GM19238 (cell line): Measurements from ENCODE around the gene CYP2D6.
"Not testable (repeated sequence)": the region's sequence is repeated elsewhere in the genome, so short reads cannot be mapped to it uniquely, and the experiment has no call there.

ENCODE experiments used
- DNase-seq: peaks from one replicate; pipeline ENCODE4 v3.0.0; 2011; ENCODE audit warnings: low spot score; ENCODE audit not compliant: insufficient read length

CYP2D6 gene

DNA sequence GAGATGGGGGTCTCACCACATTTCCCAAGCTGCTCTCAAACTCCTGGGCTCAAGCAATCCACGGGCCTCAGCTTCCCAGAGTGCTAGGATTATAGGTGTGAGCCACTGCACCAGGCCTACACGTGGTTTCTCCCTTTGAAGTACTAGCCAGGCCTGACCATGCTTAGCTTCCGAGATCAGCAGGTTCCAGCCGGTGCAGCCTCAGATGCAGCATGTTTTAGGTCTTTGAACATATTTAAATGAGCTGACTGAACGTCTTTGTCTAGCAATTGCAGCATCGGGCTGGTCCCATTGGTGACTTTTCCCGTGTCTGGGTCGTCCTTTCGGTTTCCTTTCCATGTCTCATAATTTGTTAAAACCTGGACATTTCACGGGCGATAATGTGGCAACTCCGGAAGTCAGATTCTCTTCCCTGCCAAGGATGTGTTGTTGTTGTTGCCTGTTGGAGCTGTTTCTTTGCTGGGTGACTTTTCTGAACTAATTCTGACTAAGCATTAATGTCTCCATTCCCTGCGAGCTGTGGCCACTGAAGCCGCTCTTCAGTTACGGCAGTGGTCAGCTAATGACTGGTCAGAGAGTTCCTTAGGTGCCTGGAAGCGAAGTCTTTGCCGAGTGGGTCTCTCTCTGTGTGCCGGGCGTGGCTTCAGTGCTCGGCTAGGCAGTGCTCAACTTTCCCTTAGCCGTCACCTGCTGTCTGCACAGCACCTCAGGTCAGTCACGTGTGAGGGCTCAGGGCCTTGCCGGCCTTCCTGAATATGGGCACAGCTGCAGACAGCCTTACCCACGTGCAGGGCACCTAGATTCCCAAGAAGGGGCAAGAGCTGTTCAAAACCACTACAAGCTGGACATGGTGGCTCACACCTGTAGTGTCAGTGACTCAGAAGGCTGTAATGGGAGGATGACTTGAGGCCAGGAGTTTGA, 3.8 kb upstream of the CYP2D6 start:
- DNase-seq, result no peak

DNA sequence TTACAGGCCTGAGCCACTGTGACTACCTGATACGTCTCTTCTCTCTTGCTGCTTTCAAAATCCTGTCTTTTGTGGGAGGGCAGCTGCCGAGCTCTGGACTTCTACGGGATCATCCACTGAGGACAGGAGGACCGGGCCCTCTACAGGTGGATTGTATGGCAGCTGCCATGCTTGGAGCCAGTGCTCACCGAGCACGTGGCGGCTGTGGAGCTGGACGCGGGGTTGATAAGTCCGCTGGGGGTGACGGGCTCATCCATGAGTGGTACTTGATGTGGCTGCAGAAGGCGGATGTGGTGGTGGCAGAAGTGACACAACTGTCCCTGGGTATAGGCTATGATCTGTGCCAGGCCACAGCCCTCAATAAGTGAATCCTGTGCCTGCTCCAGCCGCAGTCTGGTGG, 1.8 kb upstream of the CYP2D6 start:
- DNase-seq, result no peak

DNA sequence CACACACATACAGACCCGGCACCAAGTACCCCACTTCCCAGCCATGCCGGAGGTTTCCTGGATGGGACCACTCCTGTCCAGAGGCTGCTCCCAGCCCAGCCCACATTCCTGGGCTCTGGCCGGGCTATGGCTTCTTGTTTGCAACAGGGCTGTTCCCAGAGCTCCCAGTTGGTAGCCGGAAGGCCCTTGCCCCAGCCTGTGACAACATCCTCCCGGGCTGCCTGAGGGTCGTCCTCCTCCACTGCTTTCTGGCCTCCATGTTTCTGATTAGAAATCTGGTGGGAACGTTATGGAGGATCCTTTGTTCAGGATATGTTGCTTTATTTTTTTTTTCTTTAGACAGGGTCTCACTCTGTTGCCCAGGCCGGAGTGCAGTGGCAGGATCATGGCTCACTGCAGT, 952 bp upstream of the CYP2D6 start:
- no peak for DNase-seq

DNA sequence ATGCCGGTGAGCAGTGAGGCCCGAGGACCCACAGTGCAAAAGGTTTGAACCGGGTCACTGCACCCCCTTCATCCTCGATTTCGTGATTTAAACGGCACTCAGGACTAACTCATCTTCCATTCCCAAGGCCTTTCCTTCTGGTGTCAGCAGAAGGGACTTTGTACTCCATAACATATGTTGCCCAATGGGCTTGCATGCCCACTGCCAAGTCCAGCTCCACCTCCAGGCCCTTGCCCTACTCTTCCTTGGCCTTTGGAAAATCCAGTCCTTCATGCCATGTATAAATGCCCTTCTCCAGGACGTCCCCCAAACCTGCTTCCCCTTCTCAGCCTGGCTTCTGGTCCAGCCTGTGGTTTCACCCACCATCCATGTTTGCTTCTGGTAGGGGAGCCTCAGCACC, 428 bp downstream of the CYP2D6 start:
- not testable (repeated sequence) for DNase-seq

DNA sequence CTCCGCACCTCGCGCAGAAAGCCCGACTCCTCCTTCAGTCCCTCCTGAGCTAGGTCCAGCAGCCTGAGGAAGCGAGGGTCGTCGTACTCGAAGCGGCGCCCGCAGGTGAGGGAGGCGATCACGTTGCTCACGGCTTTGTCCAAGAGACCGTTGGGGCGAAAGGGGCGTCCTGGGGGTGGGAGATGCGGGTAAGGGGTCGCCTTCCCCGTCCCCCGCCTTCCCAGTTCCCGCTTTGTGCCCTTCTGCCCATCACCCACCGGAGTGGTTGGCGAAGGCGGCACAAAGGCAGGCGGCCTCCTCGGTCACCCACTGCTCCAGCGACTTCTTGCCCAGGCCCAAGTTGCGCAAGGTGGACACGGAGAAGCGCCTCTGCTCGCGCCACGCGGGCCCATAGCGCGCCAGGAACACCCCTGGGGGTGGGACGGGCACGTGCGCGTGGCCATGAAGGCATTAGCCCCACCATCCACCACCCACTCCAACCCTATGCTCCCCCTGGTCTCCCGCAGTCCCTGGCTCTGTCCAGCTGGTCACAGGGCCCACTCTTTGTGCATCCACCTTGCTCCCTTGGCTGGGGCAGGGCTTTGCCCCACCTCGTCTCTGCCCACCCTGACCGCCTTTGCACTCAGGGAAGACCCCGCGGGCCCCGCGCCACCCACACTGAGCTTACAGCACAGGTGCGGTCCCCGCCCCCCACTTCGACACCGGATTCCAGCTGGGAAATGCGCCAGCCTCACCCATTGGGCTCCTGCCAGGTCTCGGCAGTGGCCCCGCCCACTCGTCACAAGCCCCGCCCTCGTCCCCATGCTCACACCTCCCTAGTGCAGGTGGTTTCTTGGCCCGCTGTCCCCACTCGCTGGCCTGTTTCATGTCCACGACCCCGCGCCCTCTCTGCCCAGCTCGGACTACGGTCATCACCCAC, 1.6 kb downstream of the CYP2D6 start:
- DNase-seq, result not testable (repeated sequence)

DNA sequence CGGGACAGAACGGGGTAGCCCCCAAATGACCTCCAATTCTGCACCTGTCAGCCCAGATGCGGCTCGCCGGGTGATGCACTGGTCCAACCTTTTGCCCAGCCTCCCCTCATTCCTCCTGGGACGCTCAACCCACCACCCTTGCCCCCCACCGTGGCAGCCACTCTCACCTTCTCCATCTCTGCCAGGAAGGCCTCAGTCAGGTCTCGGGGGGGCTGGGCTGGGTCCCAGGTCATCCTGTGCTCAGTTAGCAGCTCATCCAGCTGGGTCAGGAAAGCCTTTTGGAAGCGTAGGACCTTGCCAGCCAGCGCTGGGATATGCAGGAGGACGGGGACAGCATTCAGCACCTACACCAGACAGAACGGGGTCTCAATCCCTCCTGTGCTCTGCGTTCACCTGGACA, 2.6 kb downstream of the CYP2D6 start:
- DNase-seq, result not testable (repeated sequence)

DNA sequence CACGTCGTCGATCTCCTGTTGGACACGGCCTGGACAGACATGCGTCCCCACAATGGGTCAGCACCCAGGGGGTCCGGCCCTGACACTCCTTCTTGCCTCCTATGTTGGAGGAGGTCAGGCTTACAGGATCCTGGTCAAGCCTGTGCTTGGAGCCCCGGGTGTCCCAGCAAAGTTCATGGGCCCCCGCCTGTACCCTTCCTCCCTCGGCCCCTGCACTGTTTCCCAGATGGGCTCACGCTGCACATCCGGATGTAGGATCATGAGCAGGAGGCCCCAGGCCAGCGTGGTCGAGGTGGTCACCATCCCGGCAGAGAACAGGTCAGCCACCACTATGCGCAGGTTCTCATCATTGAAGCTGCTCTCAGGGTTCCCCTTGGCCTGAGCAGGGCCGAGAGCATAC, 3.0 kb downstream of the CYP2D6 start:
- no peak for DNase-seq

DNA sequence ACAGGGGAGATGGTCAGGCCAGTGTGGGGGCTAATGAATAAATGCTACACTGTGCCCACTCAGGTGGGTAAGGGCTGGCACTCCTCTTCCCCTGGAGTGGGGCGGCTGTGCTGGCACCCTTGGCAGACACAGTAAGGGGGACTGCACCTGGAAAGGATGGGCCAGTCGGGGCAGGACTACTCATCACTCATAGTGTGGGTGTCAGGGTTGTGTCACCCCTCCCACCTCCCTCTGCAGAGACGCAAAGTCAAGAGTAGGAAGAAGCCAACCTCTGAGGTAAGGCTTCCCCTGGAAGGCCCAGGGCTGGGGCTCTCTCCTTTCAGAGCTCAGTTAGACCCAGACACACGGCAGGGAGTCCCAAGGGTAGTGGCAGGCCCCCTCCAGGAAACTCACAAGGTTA, 7.1 kb downstream of the CYP2D6 start:
- DNase-seq, result not testable (repeated sequence)

DNA sequence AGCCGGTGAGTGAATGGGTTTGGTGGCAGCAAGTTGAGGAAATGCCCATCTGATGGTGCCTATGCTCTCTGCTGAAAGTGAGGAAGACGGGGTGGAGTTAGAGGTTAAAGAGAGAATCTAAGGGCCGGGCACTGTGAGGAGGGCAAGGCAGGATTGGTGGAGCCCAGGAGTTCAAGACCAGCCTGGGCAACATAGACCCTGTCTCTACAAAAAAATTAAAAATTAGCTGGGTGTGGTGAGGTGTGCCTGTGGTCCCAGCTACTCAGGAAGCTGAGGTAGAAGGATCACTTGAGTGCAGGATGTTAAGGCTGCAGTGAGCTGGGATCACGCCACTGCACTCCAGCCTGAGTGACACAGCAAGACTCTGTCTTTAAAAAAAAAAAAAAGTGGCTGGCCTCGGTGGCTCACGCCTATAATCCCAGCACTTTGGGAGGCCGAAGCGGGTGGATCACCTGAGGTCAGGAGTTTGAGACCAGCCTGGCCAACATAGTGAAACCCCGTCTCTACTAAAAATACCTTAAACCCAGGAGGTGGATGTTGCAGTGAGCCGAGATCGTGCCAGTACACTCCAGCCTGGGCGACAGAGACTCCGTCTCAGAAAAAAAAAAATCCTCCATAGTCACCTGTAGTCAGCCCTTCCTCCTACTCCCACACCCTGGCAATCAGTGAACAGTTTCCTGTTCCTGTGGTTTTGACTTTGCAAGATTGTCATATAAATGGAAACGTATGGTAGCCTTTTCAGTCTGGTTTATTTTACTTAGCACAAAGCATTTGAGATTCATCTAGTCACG, 10.2 kb downstream of the CYP2D6 start:
- peak; percentile 41 for DNase-seq

DNA sequence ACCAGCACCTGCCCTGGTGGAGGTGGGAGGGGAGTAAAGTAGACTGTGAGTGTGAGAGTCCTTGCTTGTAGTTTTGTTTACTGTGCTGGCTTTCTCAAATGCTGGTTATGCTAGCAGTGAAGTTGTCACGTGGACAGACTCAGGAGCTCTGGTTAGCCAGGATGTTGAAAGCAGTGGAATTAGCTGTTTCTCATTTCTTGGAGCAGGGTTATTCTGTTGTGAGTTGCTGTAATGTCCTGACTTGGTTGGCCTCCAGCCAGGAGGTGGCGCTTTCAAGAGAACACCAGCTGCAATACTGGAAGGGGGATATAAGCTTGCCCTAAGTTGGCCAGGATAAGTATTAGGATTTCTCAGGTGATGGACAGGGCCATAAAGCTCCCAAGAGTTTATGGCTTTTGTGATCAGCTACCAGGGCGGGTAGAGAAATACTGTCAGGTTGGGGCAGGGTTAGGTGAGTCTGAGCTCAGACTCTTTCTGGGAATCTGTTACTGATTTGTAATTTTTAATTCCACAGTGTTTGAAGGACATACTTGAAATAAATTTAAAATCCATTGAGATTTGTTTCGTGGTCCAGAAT, 13.7 kb downstream of the CYP2D6 start:
- no peak for DNase-seq

DNA sequence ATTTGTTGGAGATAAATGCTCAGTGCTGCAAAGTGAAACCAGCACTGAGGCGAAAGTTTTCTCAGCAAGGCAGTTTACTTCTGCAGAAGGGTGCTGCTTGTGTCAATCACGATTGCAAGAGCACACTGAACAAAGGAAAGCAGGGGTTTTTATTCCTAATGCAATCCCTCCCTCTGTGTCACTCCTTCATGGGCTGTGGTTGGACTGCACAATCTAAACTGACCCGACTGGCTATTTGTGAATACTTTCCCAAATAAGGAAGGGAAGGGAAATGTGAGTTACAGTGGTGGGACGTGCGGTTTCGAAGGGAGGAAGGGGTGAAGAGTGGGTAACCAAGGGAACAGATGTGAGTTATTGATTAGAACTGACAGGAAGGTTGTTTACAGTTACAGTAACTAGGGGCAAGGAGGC, 15.2 kb downstream of the CYP2D6 start:
- DNase-seq, result not testable (repeated sequence)

DNA sequence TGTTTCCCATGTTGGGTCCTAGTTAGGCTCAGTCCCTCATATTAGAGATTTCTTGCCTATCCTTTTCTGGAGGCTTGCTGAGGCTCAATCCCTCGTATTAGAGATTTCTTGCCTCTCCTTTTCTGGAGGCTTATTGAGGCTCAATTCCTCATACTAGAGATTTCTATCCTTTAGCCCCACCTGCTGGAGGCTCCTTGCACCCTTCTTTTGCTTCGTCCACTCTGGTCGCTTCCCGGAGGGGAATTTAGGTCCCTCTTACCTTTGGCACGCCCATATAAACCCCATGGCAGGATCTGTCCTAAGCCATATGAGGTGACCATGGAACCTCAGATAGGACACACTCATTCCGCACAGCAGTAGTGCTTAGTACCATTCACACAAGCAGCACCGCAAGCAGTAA, 15.9 kb downstream of the CYP2D6 start:
- DNase-seq, result no peak

DNA sequence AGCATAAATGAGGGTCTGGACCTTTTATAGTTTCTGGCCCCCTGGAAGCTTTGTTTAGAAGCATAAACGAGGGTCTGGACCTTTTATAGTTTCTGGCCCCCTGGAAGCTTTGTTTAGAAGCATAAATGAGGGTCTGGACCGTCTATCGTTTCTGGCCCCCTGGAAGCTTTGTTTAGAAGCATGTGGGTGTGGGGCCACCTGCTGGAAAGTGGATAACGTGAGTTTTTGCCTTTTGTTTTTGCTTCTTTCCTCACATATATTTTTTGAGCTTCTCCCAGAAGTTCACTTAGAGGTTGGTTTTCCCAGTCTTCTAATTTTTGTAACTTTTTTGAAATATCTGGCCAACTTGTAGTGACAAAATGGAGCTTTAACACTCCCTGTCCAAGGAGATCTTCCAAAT, 17.8 kb downstream of the CYP2D6 start:
- DNase-seq, result not testable (repeated sequence)

DNA sequence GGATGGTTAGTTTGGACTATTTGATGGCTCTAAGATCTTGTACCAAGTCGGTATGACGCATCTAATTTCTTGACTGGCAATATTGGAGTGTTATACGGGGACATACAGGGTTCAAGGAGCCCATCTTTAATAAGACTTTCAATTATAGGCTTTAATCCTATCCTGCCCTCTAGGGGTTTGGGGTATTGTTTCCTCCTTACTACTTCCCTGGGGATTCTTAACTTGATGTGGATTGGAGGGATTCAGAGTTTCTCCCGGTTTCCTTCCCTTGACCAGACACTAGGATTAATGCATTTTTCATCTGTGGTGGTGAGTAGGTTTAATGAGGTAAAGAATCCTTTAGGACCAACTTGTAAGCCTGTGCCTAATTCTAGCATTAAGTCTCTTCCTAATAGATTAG, 18.8 kb downstream of the CYP2D6 start:
- no peak for DNase-seq

DNA sequence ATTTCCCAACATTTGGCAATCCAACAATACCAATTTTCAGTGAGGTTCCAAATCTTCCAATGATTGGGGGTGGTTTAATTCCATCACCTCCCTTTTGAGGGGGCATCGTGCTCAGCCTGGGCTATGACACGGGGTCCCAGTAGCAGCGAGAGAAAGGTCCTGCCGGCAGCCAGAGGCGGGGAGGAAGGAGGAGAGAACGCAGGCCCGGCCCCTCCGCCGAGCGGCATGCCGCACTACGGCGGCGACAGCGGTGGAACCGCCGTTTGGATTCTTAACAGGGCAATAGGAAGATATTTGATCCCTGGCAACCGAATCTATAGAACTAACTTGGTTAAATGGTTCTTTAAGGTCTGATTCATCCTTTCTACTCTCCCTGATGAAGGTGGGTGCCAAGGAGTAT, 21.8 kb downstream of the CYP2D6 start:
- no peak for DNase-seq

DNA sequence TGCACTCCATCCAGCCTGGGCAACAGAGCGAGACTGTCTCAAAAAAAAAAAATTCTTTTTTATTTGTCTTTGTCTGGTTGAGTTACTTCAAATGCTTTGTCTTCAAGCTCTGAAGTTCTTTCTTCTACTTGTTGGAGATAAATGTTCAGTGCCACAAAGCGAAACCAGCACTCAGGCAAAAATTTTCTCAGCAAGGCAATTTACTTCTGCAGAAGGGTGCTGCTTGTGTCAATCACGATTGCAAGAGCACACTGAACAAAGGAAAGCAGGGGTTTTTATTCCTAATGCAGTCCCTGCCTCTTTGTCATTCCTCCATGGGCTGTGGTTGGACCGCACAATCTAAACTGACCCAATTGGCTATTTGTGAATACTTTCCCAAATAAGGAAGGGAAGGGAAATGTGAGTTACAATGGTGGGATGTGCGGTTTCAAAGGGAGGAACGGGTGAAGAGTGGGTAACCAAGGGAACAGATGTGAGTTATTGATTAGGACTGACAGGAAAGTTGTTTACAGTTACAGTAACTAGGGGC, 26.2 kb downstream of the CYP2D6 start:
- DNase-seq, result not testable (repeated sequence)

DNA sequence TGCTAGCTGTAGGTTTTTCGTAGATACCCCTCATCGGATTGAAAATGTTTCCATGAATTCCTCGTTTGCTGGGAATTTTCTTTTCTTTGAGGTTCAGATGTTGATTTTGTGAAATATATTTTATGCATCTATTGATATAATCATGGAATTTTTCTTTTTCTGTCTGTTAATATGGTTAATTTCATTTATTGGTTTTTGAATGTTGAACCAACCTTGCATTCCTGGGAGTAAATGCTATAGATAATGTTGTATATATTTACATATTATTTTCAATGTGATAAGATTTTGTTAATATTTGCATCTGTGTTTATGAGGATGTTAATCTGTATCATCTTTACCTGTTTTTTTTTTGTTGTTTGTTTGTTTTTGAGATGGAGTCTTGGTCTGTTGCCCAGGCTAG, 29.4 kb downstream of the CYP2D6 start:
- no peak for DNase-seq

DNA sequence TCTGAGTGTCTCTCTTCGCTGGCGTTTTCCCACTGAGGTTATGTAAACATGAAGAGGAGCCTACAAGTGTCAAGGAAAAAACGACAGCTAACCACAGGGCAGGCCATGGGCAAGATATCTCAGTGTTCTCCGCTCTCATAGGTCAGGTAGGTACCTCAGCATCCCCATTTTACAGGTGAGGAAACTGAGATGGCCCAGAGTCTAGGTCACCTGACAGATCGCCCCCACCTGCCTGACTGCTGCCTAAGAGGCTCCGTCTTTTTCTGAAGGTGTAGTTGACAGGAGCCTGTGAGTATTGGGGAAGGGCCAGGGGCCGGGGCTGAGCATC, 39.2 kb downstream of the CYP2D6 start:
- no peak for DNase-seq

DNA sequence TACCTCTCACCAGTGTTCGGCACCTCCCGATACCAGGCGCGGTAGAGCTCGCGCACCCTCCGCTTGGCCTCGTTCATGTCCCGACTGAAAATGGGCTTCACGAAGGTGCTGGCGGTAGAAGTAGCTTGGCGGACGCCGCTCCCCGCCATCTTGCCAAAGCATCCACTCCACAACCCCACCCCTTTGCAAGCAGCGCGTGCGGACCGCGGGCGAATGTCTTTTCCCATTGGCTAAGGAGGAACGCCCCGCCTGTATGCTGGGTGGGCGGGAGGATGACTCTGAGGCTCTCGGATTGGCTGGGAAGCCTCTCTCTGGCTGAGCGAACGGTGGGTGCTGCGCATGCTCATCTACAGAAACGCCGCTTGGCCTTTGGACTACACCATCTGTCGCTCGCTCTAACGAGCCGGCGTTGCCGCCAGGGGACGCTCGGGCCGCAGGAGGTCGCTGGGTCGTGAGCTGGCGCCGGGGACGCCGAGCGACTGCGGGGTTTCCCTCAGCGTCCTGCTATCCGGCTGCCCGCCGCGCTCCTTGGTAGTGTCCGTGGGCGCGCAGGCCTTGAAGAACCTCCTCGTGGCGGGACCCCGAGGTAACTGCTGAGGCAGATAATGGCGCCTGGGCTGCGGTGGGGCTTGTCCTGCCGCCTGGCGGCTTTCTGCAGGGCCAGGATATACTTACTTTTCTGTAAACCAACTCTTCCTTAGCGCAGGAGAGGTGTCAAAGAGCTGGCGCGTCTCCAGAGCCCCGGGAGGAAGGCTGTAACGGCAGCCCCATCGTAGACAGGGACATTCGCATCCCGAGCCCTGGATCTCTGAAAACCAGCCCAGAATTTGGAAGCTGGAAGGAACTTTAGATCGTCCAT, 39.8 kb downstream of the CYP2D6 start, which contains the start of gene NDUFA6:
Gene NDUFA6, minus strand, starts transcription at position 177 of the 859 bp plus-strand sequence. Its CDS starts 28 bp downstream, at position 149.
- peak; percentile 94 for DNase-seq

DNA sequence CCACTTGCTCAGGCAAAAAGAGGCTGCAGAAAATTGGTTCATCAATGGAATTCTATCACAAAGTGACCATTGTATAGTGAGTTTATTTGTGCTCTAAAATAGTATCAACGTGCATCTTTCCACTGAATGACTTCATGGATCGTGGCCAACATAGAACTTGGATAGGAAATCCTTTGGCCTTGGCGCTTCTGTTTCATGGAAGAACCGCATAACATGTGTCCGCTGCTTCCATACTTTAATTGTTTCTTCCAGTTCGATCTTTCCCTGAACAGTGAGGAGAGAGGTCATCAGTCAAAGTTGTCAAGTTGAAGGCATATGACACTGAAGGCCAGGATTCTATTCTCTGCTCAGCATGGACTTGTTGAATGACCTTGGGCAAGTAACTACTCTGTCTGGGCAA, 44.6 kb downstream of the CYP2D6 start:
- no peak for DNase-seq
